GM12878 (cell line): ENCODE measurements around the gene MAPK9. TPM values are rescaled to one million over a fixed set of nuclear protein-coding genes. Genes with fewer than 3 reads are reported as not detected.

Source experiments
- ATAC-seq: fragments of 200-7000 bp; cut with Tn5 transposase; 3 replicates; pipeline ENCODE4 v1.9.1; 2020; ENCODE audit warnings: mild to moderate bottlenecking, moderate library complexity
- BruUV-seq: library from RNA; stranded (reverse); fragments of 400-500 nt; replicated peaks from 2 replicates; lab custom pipeline; 2021; lab: Mats Ljungman, UMichigan
- CTCF ChIA-PET: fragments of 300-600 bp; sonication (Branson Sonifier 250); formaldehyde crosslinking; extraction: SDS; loops from one replicate; lab custom pipeline; 2021; ENCODE audit warnings: inconsistent platforms; lab: Yijun Ruan, JAX
- POLR2A ChIA-PET: fragments of 350-600 bp; formaldehyde crosslinking; extraction: SDS; loops from one replicate; lab custom pipeline; 2021; ENCODE audit warnings: inconsistent platforms; lab: Charles Lee
- RAD21 ChIA-PET: fragments of 300-600 bp; sonication (Branson Sonifier 250); formaldehyde crosslinking; loops from one replicate; lab custom pipeline; 2023; ENCODE audit warnings: antibody characterized with exemption; ENCODE audit not compliant: unreplicated experiment; lab: Charles Lee
- SMC1A ChIA-PET: fragments of 300-600 bp; sonication (Branson Sonifier 250); formaldehyde crosslinking; loops from one replicate; lab custom pipeline; 2023; ENCODE audit not compliant: unreplicated experiment, uncharacterized antibody; lab: Charles Lee
- DNase-seq: peaks from one replicate; pipeline ENCODE4 v3.0.0-alpha.2; 2011; ENCODE audit warnings: low read depth, low spot score
- FAIRE-seq: peaks from 3 replicates; lab custom pipeline; 2011; peaks lifted over from hg19 to GRCh38; lab: Jason Lieb, UNC
- H2AFZ ChIP-seq: 2 replicates; pipeline ENCODE4 v1.6.0; 2011; ENCODE audit warnings: low read depth, low read length, control low read depth; ENCODE audit not compliant: control insufficient read depth
- H3K27ac ChIP-seq: 2 replicates; pipeline ENCODE4 v1.5.1; 2011; ENCODE audit warnings: control low read depth; ENCODE audit not compliant: control insufficient read depth, insufficient read depth
- H3K27me3 ChIP-seq, 2 experiments: replicated peaks in 1 of 2; 2 replicates each; pipeline versions ENCODE4 v1.6.0 to v1.6.1; 2011; ENCODE audit warnings: low read length in 1 of 2; ENCODE audit not compliant: control insufficient read depth in 2 of 2, insufficient read depth in 2 of 2
- H3K36me3 ChIP-seq, 2 experiments: 2 replicates each; pipeline ENCODE4 v1.5.1; 2011; ENCODE audit warnings: low read length in 1 of 2; ENCODE audit not compliant: control insufficient read depth in 2 of 2, insufficient read depth in 2 of 2
- H3K4me1 ChIP-seq: 2 replicates; pipeline ENCODE4 v1.6.1; 2011; ENCODE audit warnings: mild to moderate bottlenecking, low read length, moderate library complexity, mixed read lengths; ENCODE audit not compliant: control insufficient read depth, insufficient read depth
- H3K4me2 ChIP-seq: 2 replicates; pipeline ENCODE4 v1.6.0; 2011; ENCODE audit warnings: control low read depth; ENCODE audit not compliant: control insufficient read depth, insufficient read depth
- H3K4me3 ChIP-seq: fragments of 200-600 bp; sonication (generic); 2 replicates; pipeline ENCODE4 v1.5.1; 2016
- H3K79me2 ChIP-seq: 2 replicates; pipeline ENCODE4 v1.6.0; 2011; ENCODE audit warnings: low read length; ENCODE audit not compliant: control insufficient read depth, insufficient read depth
- H3K9ac ChIP-seq: 2 replicates; pipeline ENCODE4 v1.8.0; 2011; ENCODE audit warnings: low read length, control low read depth, mixed read lengths; ENCODE audit not compliant: control insufficient read depth, insufficient read depth
- H3K9me3 ChIP-seq: replicated peaks from 3 replicates; pipeline ENCODE4 v1.5.1; 2011; ENCODE audit warnings: mild to moderate bottlenecking, low read length; ENCODE audit not compliant: control insufficient read depth, insufficient read depth
- H4K20me1 ChIP-seq: 2 replicates; pipeline ENCODE4 v1.6.0; 2011; ENCODE audit not compliant: control insufficient read depth, insufficient read depth
- HCFC1 ChIP-seq: fragments of 150-350 bp; IDR thresholded peaks from 2 replicates; pipeline ENCODE4 v1.6.1; 2014; ENCODE audit warnings: low read length
- MTA2 ChIP-seq: fragments of 450-650 bp; IDR thresholded peaks from 2 replicates; pipeline ENCODE4 v1.6.1; 2016; ENCODE audit warnings: low read depth, mild to moderate bottlenecking, moderate library complexity
- NBN ChIP-seq: fragments of 450-650 bp; IDR thresholded peaks from 2 replicates; pipeline ENCODE4 v1.6.1; 2016
- PKNOX1 ChIP-seq: fragments of 450-650 bp; IDR thresholded peaks from 2 replicates; pipeline ENCODE4 v1.6.1; 2016; ENCODE audit warnings: mild to moderate bottlenecking
- POLR2AphosphoS5 ChIP-seq: IDR thresholded peaks from 2 replicates; pipeline ENCODE4 v1.6.1; 2011; ENCODE audit warnings: mild to moderate bottlenecking, low read length, inconsistent platforms
- RELB ChIP-seq: fragments of 450-650 bp; IDR thresholded peaks from 2 replicates; pipeline ENCODE4 v1.6.1; 2017; ENCODE audit warnings: low read depth, mild to moderate bottlenecking, moderate library complexity
- SIX5 ChIP-seq: IDR thresholded peaks from 2 replicates; pipeline ENCODE4 v1.6.1; 2011; ENCODE audit warnings: mild to moderate bottlenecking, low read depth, low read length, moderate library complexity; ENCODE audit not compliant: severe bottlenecking
- YBX1 ChIP-seq: fragments of 450-650 bp; IDR thresholded peaks from 2 replicates; pipeline ENCODE4 v1.6.1; 2016; ENCODE audit warnings: antibody characterized with exemption
- ZNF217 ChIP-seq: fragments of 450-650 bp; IDR thresholded peaks from 2 replicates; pipeline ENCODE4 v1.6.1; 2017; ENCODE audit warnings: antibody characterized with exemption, mild to moderate bottlenecking
- ZNF622 ChIP-seq: fragments of 450-650 bp; IDR thresholded peaks from 2 replicates; pipeline ENCODE4 v1.6.1; 2017; ENCODE audit warnings: mild to moderate bottlenecking, inconsistent platforms
- ZNF687 ChIP-seq: fragments of 450-650 bp; IDR thresholded peaks from 2 replicates; pipeline ENCODE4 v1.6.1; 2017; ENCODE audit warnings: mild to moderate bottlenecking, moderate library complexity
- WGBS: methylation state at CpG from one replicate; pipeline ENCODE4 v1.1.6; 2016; ENCODE audit warnings: low lambda C conversion rate; ENCODE audit not compliant: insufficient replicate concordance, insufficient coverage; ENCODE audit errors: missing lambda C conversion rate; 5-methylcytosine and 5-hydroxymethylcytosine counted together
- in situ Hi-C: fragments of 300-500 bp; cut with MboI; formaldehyde crosslinking; loops from 9 replicates; pipeline ENCODE4 v1.14.3; 2018; ENCODE audit warnings: mixed read lengths
- intact Hi-C: fragments of 100-400 bp; cut with micrococcal nuclease; formaldehyde crosslinking; loops from one replicate; pipeline ENCODE4 v1.14.2; 2022; ENCODE audit not compliant: unreplicated experiment
- polyA plus RNA-seq, 11 experiments: library from polyadenylated mRNA; depleted of rRNA in 4 of 11; unstranded in 6 of 11; stranded (reverse) in 5 of 11; fragments of >200 nt; fragmentation: Nextera tagmentation in 4 of 11; fragmentation: Illumina TruSeq in 1 of 11; extraction: Ambion mirVana in 4 of 11; extraction: Trizol in 1 of 11; gene quantifications; 1 replicate in 1 of 11; 2 replicates in 10 of 11; pipeline versions ENCODE4 v1.2.1 to v1.2.3, GENCODE V29; 2011 to 2016; ENCODE audit warnings: inconsistent platforms in 2 of 11, missing spikeins in 2 of 11, low read depth in 1 of 11
- total RNA-seq, 4 experiments: library from RNA; depleted of rRNA in 3 of 4; stranded (reverse); fragments of >200 nt in 3 of 4; fragmentation: Illumina TruSeq in 1 of 4; extraction: Trizol in 1 of 4; gene quantifications; 2 replicates each; pipeline versions ENCODE4 v1.2.1 to v1.2.3, GENCODE V29; 2013 to 2021

Gene MAPK9
- total and polyA plus RNA-seq, 10 of the 15 experiments (the other 5 are each of a cell fraction or from before 2014, with no cell fraction given): 2.1 to 52.9 (median 21.7) TPM

- SMC1A ChIA-PET: no interaction called here
- WGBS: 91% methylated on average over 24 of the region's 24 CpGs
- POLR2A ChIA-PET: no interaction called here
- DNase-seq: no peak
- CTCF ChIA-PET: no interaction called here
- in situ Hi-C loops: no loop called here
- Histone ChIP-seq H3K4me3 (no peak overlapping the region), H3K9me3 (peaks cover 47% of the 10 kb centered on the region; the same call in 2 of the 3 replicates), H3K27ac (no peak overlapping the region), H3K79me2 (no peaks in the 10 kb centered on the region), H3K9ac (no peak overlapping the region)
- RAD21 ChIA-PET: no interaction called here
- no TSS peak for BruUV-seq
- TF ChIP-seq ZNF622 (no peak), YBX1 (no peak), ZNF687 (no peak), POLR2AphosphoS5 (no peak), PKNOX1 (no peak), HCFC1 (no peak), SIX5 (no peak), MTA2 (no peak), NBN (no peak), RELB (no peak), ZNF217 (no peak)
- TF ChIP-seq, all 136 proteins: peak for 0
- Histone ChIP-seq H3K27me3 (no peaks in the 10 kb centered on the region), H3K4me2 (no peak overlapping the region), H3K4me1 (no peaks in the 10 kb centered on the region), H2AFZ (no peak overlapping the region), H4K20me1 (no peaks in the 10 kb centered on the region), H3K36me3 (peaks cover 0 to 8% of the 10 kb centered on the region in 2 experiments)
- ATAC-seq: no peak
- intact Hi-C loops: no loop called here
- no peak for FAIRE-seq
Observed at GRCh38 chr5:180253036-180253824, 38.7 kb downstream of the MAPK9 start.
